CD4-positive, alpha-beta T cell treated with Interleukin-21 for 1 hour (primary cell): ENCODE data around the gene CD38.

Experiments used
- DNase-seq: peaks from one replicate; pipeline ENCODE4 v3.0.0-alpha.2; 2020

CD38 gene

GRCh38 chr4:15870079-15870478, 92.0 kb downstream of the CD38 start:
- no peak for DNase-seq

GRCh38 chr4:15870921-15871664, 93.0 kb downstream of the CD38 start:
- no peak for DNase-seq

GRCh38 chr4:15873117-15873516, 95.0 kb downstream of the CD38 start:
- no peak for DNase-seq

- no peak for DNase-seq
Observed at GRCh38 chr4:15874671-15875070, 96.5 kb downstream of the CD38 start.

- no peak for DNase-seq
Observed at GRCh38 chr4:15875663-15876460, 97.7 kb downstream of the CD38 start.

GRCh38 chr4:15878011-15878410, 99.9 kb downstream of the CD38 start:
- no peak for DNase-seq

GRCh38 chr4:15881820-15882219, 103.7 kb downstream of the CD38 start:
- no peak for DNase-seq

- DNase-seq, result peak; percentile 60
Observed at GRCh38 chr4:15882675-15883086, 104.6 kb downstream of the CD38 start.

GRCh38 chr4:15883610-15884243, 105.6 kb downstream of the CD38 start:
- DNase-seq, result no peak

GRCh38 chr4:15884666-15885065, 106.5 kb downstream of the CD38 start:
- no peak for DNase-seq

- no peak for DNase-seq
Observed at GRCh38 chr4:15885422-15885821, 107.3 kb downstream of the CD38 start.

GRCh38 chr4:15888515-15888914, 110.4 kb downstream of the CD38 start:
- DNase-seq, result no peak

GRCh38 chr4:15890246-15890829, 112.2 kb downstream of the CD38 start:
- DNase-seq, result no peak

GRCh38 chr4:15891312-15891711, 113.2 kb downstream of the CD38 start:
- DNase-seq, result no peak

GRCh38 chr4:15893962-15894361, 115.8 kb downstream of the CD38 start:
- DNase-seq, result no peak

GRCh38 chr4:15894393-15894792, 116.3 kb downstream of the CD38 start:
- no peak for DNase-seq

GRCh38 chr4:15894921-15895916, 117.1 kb downstream of the CD38 start:
- no peak for DNase-seq

GRCh38 chr4:15897577-15897976, 119.4 kb downstream of the CD38 start:
- no peak for DNase-seq

GRCh38 chr4:15898902-15899301, 120.8 kb downstream of the CD38 start:
- DNase-seq, result no peak

GRCh38 chr4:15899511-15899910, 121.4 kb downstream of the CD38 start:
- no peak for DNase-seq

GRCh38 chr4:15901007-15901406, 122.9 kb downstream of the CD38 start:
- no peak for DNase-seq

GRCh38 chr4:15901998-15902397, 123.9 kb downstream of the CD38 start:
- DNase-seq, result no peak
